HepG2 (cell line): ENCODE results near the gene NXPH4. TPM values are rescaled to one million over a fixed set of nuclear protein-coding genes. Genes with fewer than 3 reads are reported as not detected.
A peak's percentile ranks its signal among the peaks of the same experiment; 100 is the strongest.

Experiments used
- ATAC-seq: fragments of 200-7000 bp; cut with Tn5 transposase; 3 replicates; pipeline ENCODE4 v1.9.1; 2020; ENCODE audit warnings: mild to moderate bottlenecking, moderate library complexity
- BruUV-seq: library from RNA; stranded (reverse); fragments of 400-500 nt; replicated peaks from 2 replicates; lab custom pipeline; 2021; lab: Mats Ljungman, UMichigan
- CTCF ChIA-PET: fragments of 300-600 bp; formaldehyde crosslinking; extraction: SDS; loops from one replicate; lab custom pipeline; 2021; ENCODE audit warnings: low total read pairs, inconsistent platforms, low intra/inter-chr PET ratio; lab: Yijun Ruan, JAX
- POLR2A ChIA-PET: fragments of 350-600 bp; sonication (Branson Sonifier 250); formaldehyde crosslinking; loops from one replicate; lab custom pipeline; 2020; ENCODE audit warnings: antibody characterized with exemption, inconsistent platforms; lab: Yijun Ruan, JAX
- DNase-seq: peaks from one replicate; pipeline ENCODE4 v3.0.0-alpha.2; 2015; ENCODE audit warnings: low spot score
- FAIRE-seq: peaks from 3 replicates; lab custom pipeline; 2011; peaks lifted over from hg19 to GRCh38; lab: Jason Lieb, UNC
- H2AFZ ChIP-seq: one replicate; pipeline ENCODE4 v1.6.1; 2011; ENCODE audit warnings: low read length, inconsistent platforms
- H3K27ac ChIP-seq: fragments of 300-600 bp; 3 replicates; pipeline ENCODE4 v1.8.0; 2011; ENCODE audit warnings: mixed run types, mild to moderate bottlenecking, mixed read lengths, low read length, inconsistent platforms; ENCODE audit not compliant: insufficient read depth; ENCODE audit errors: extremely low read length
- H3K27me3 ChIP-seq, 2 experiments: fragments of 200-600 bp in 1 of 2; 2 replicates in 1 of 2; 3 replicates in 1 of 2; pipeline versions ENCODE4 v1.6.0 to v1.8.0; 2011; ENCODE audit warnings: low read length in 2 of 2, mild to moderate bottlenecking in 2 of 2, moderate library complexity in 2 of 2, inconsistent platforms in 1 of 2; ENCODE audit not compliant: insufficient read depth in 2 of 2, control insufficient read depth in 1 of 2
- H3K36me3 ChIP-seq, 2 experiments: fragments of 200-600 bp in 1 of 2; replicated peaks in 1 of 2; 2 replicates in 1 of 2; 3 replicates in 1 of 2; pipeline versions ENCODE4 v1.5.1 to v1.8.0; 2011; ENCODE audit warnings: low read length in 2 of 2, inconsistent platforms in 1 of 2; ENCODE audit not compliant: insufficient read depth in 2 of 2, control insufficient read depth in 1 of 2
- H3K4me1 ChIP-seq: 2 replicates; pipeline ENCODE4 v1.5.1; 2012; ENCODE audit warnings: low read length, inconsistent platforms; ENCODE audit not compliant: insufficient read depth
- H3K4me2 ChIP-seq: 2 replicates; pipeline ENCODE4 v1.6.0; 2011; ENCODE audit warnings: low read depth, low read length, inconsistent platforms
- H3K4me3 ChIP-seq, 3 experiments: fragments of 200-600 bp in 1 of 3; sonication (generic), shearing (Covaris generic) in 1 of 3; replicated peaks in 1 of 3; 2 replicates each; pipeline ENCODE4 v1.5.1; 2011 to 2016; ENCODE audit warnings: low read length in 3 of 3, inconsistent platforms in 2 of 3, low read depth in 2 of 3, mild to moderate bottlenecking in 2 of 3, control low read depth in 1 of 3, mixed read lengths in 1 of 3; ENCODE audit not compliant: insufficient read depth in 1 of 3
- H3K79me2 ChIP-seq: one replicate; pipeline ENCODE4 v1.6.1; 2011; ENCODE audit warnings: low read length, inconsistent platforms; ENCODE audit not compliant: insufficient read depth
- H3K9ac ChIP-seq: 2 replicates; pipeline ENCODE4 v1.6.0; 2011; ENCODE audit warnings: mild to moderate bottlenecking, low read depth, low read length, inconsistent platforms; ENCODE audit not compliant: insufficient read depth
- H3K9me3 ChIP-seq: 2 replicates; pipeline ENCODE4 v1.5.1; 2012; ENCODE audit warnings: mild to moderate bottlenecking, low read length
- H4K20me1 ChIP-seq: 2 replicates; pipeline ENCODE4 v1.6.0; 2011; ENCODE audit warnings: inconsistent platforms, mild to moderate bottlenecking, low read length, moderate library complexity; ENCODE audit not compliant: insufficient read depth
- GATAD2A ChIP-seq: IDR thresholded peaks from 2 replicates; pipeline ENCODE4 v1.6.1; 2016
- HNRNPL ChIP-seq: fragments of 200-400 bp; formaldehyde crosslinking; IDR thresholded peaks from 2 replicates; pipeline ENCODE4 v1.6.1; 2017; ENCODE audit warnings: mild to moderate bottlenecking, low read depth, low read length
- MTA1 ChIP-seq: sonication (generic); formaldehyde crosslinking; IDR thresholded peaks from 2 replicates; pipeline ENCODE4 v1.4.0; 2020; ENCODE audit warnings: missing genetic modification reagents, mild to moderate bottlenecking, borderline replicate concordance
- MTF2 ChIP-seq: sonication (generic); formaldehyde crosslinking; IDR thresholded peaks from 2 replicates; pipeline ENCODE4 v1.5.0; 2020; ENCODE audit warnings: missing genetic modification reagents, borderline replicate concordance
- RFX1 ChIP-seq: fragments of 450-650 bp; IDR thresholded peaks from 2 replicates; pipeline ENCODE4 v1.6.1; 2017
- ZNF546 ChIP-seq: sonication (generic); formaldehyde crosslinking; conservative IDR thresholded peaks from 2 replicates; pipeline ENCODE4 v1.8.1; 2023; ENCODE audit warnings: mild to moderate bottlenecking, missing genetic modification reagents
- WGBS: methylation state at CpG from one replicate; pipeline ENCODE4 v1.1.6; 2017; ENCODE audit warnings: low lambda C conversion rate; 5-methylcytosine and 5-hydroxymethylcytosine counted together
- in situ Hi-C: cut with HindIII; loops from 2 replicates; pipeline ENCODE4 v1.10.0; 2017; ENCODE audit warnings: low pct_unique_long_range_greater_than_20kb; ENCODE audit not compliant: extremely low pct_ligation_motif_present
- intact Hi-C: fragments of 100-400 bp; cut with micrococcal nuclease; formaldehyde crosslinking; loops from one replicate; pipeline ENCODE4 v1.10.0; 2022; ENCODE audit not compliant: unreplicated experiment
- polyA plus RNA-seq, 8 experiments: library from polyadenylated mRNA; depleted of rRNA in 3 of 8; stranded (reverse) in 7 of 8; unstranded in 1 of 8; fragments of >200 nt; fragmentation: Illumina TruSeq in 4 of 8; extraction: Trizol in 4 of 8; gene quantifications; 2 replicates each; pipeline versions ENCODE4 v1.2.1 to v1.2.3, GENCODE V29; 2011 to 2016; ENCODE audit warnings: low read depth in 4 of 8, missing spikeins in 1 of 8, mixed read lengths in 1 of 8; ENCODE audit not compliant: insufficient read depth in 1 of 8
- total RNA-seq, 5 experiments: library from RNA; depleted of rRNA; stranded (reverse); fragments of >200 nt; fragmentation: Illumina TruSeq; extraction: Trizol; gene quantifications; 2 replicates each; pipeline ENCODE4 v1.2.3, GENCODE V29; 2016; ENCODE audit warnings: low read depth in 1 of 5

Gene NXPH4
- total and polyA plus RNA-seq, 2 of the 13 experiments (the other 11 are each of a cell fraction or from before 2014, with no cell fraction given): 0.13 TPM; not detected in 1

DNA sequence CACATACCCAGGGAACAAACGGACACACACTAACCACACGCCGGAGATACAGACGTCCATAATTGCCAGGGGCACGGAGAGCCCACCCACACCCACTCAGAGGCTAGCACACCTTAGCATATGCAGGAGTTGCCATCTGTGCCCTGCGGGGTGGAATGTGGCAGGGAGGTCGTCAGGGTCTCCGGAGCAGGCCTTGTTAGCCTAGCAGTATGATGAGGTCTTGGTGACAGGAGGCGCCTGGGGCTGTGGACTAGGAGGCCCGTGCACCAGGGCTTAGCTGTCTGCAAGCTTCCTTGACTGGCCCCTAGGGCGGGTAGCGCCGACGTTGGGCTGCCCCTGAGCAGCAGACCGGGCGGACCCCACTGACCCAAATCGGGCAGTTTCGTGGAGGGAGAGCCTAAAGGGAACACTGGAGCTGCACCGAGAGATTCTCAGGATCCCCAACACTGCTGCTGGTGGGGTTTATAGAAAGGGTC lies 24.4 kb downstream of the NXPH4 start:
- DNase-seq (no peak), ATAC-seq (peak; percentile 11), FAIRE-seq (no peak)
- Histone ChIP-seq H3K9ac (no peak overlapping the region), H3K9me3 (no peaks in the 10 kb centered on the region), H3K4me2 (peak overlapping the region; percentile 99), H3K27me3 (peaks cover 19 to 55% of the 10 kb centered on the region in 2 experiments), H4K20me1 (no peaks in the 10 kb centered on the region; the same call in 1 of the 2 replicates), H3K36me3 (no peaks in the 10 kb centered on the region), H3K27ac (no peak overlapping the region), H3K4me1 (peaks cover 74% of the 10 kb centered on the region), H3K4me3 (peak overlapping the region in 2 of 3 experiments; percentile 56 to 83; a peak in 4 of 6 replicates), H2AFZ (no peak overlapping the region), H3K79me2 (no peaks in the 10 kb centered on the region)
- TF ChIP-seq ZNF546 (CRISPR knock-in tag) (no peak), RFX1 (no peak), MTF2 (CRISPR knock-in tag) (0 out of 2 replicates have a peak, but pooled peaks have one; percentile 2), MTA1 (0 out of 2 replicates have a peak, but pooled peaks have one; percentile 14), GATAD2A (CRISPR knock-in tag) (no peak), HNRNPL (0 out of 2 replicates have a peak, but pooled peaks have one; percentile 6)
- 17% methylated on average over 11 of the region's 19 CpGs for WGBS
- no TSS peak for BruUV-seq
- ChIA-PET CTCF (interaction anchor here (1.5 to 11.7 kb wide), 3 partner anchors 15 to 58 kb away, joined by 3 to 308 read pairs (median 87); partner anchors contain the start of genes NXPH4 and SHMT2), POLR2A (interaction anchor here (1.1 to 8.9 kb wide), 2 partner anchors 11 to 22 kb away, joined by 3 to 116 read pairs; partner anchors contain the start of gene SHMT2)
- intact Hi-C loops (no loop called here), in situ Hi-C loops (no loop called here)
